HEK293 (cell line): ENCODE results near the gene CC2D2B.

Experiments
- CTCF ChIA-PET: fragments of 350-600 bp; formaldehyde crosslinking; extraction: SDS; loops from one replicate; lab custom pipeline; 2021; ENCODE audit warnings: antibody characterized with exemption; lab: Yijun Ruan, JAX
- POLR2A ChIA-PET: fragments of 300-600 bp; formaldehyde crosslinking; extraction: SDS; loops from one replicate; lab custom pipeline; 2020; ENCODE audit warnings: antibody characterized with exemption, inconsistent platforms; lab: Yijun Ruan, JAX
- H3K27ac ChIP-seq: fragments of 200-500 bp; sonication (Bioruptor generic); 2 replicates; pipeline ENCODE4 v1.5.1; 2014; ENCODE audit warnings: low read depth, low read length, control low read depth, inconsistent platforms; ENCODE audit errors: extremely low read depth
- H3K36me3 ChIP-seq, 2 experiments: fragments of 200-500 bp in 1 of 2; sonication (Bioruptor generic) in 1 of 2; 1 replicate in 1 of 2; 2 replicates in 1 of 2; pipeline ENCODE4 v1.5.1; 2014 to 2017; ENCODE audit warnings: inconsistent platforms in 2 of 2, low read length in 2 of 2; ENCODE audit not compliant: control insufficient read depth in 2 of 2, insufficient read depth in 1 of 2
- H3K4me1 ChIP-seq: fragments of 200-500 bp; sonication (Bioruptor generic); 2 replicates; pipeline ENCODE4 v1.5.1; 2014; ENCODE audit warnings: mild to moderate bottlenecking, low read length, inconsistent platforms; ENCODE audit not compliant: control insufficient read depth, insufficient read depth
- H3K4me3 ChIP-seq: 2 replicates; pipeline ENCODE4 v1.5.1; 2011; ENCODE audit warnings: low read depth, mild to moderate bottlenecking, control low read depth, low read length, moderate library complexity
- H3K9me3 ChIP-seq: fragments of 200-500 bp; sonication (Bioruptor generic); 2 replicates; pipeline ENCODE4 v1.5.1; 2014; ENCODE audit warnings: low read depth, low read length, inconsistent platforms; ENCODE audit not compliant: control insufficient read depth, insufficient read depth
- CTCF ChIP-seq: fragments of 450-650 bp; formaldehyde crosslinking; IDR thresholded peaks from 2 replicates; pipeline ENCODE4 v1.5.1; 2016; ENCODE audit warnings: missing biosample characterization, missing genetic modification characterization
- HOXC10 ChIP-seq: sonication (generic); formaldehyde crosslinking; IDR thresholded peaks from 2 replicates; pipeline ENCODE4 v1.8.1; 2023; ENCODE audit warnings: mild to moderate bottlenecking, missing genetic modification reagents
- WT1 ChIP-seq: fragments of 450-650 bp; formaldehyde crosslinking; IDR thresholded peaks from 2 replicates; pipeline ENCODE4 v1.5.1; 2016; ENCODE audit warnings: missing biosample characterization, missing genetic modification characterization
- ZBTB17 ChIP-seq: fragments of 450-650 bp; formaldehyde crosslinking; IDR thresholded peaks from 2 replicates; pipeline ENCODE4 v1.5.1; 2016; ENCODE audit warnings: missing biosample characterization, missing genetic modification characterization
- ZBTB20 ChIP-seq: fragments of 450-650 bp; formaldehyde crosslinking; IDR thresholded peaks from 2 replicates; pipeline ENCODE4 v1.5.1; 2016; ENCODE audit warnings: missing biosample characterization, missing genetic modification characterization
- ZNF112 ChIP-seq: fragments of 450-650 bp; formaldehyde crosslinking; IDR thresholded peaks from 2 replicates; pipeline ENCODE4 v1.5.0; 2017; ENCODE audit warnings: missing biosample characterization, missing genetic modification characterization
- ZNF132 ChIP-seq: fragments of 450-650 bp; formaldehyde crosslinking; IDR thresholded peaks from 2 replicates; pipeline ENCODE4 v1.5.1; 2017; ENCODE audit warnings: missing biosample characterization, missing genetic modification characterization, borderline replicate concordance
- ZNF2 ChIP-seq: fragments of 450-650 bp; formaldehyde crosslinking; IDR thresholded peaks from 2 replicates; pipeline ENCODE4 v1.5.1; 2016; ENCODE audit warnings: missing biosample characterization, missing genetic modification characterization
- ZNF26 ChIP-seq: fragments of 450-650 bp; formaldehyde crosslinking; IDR thresholded peaks from 2 replicates; pipeline ENCODE4 v1.5.1; 2016; ENCODE audit warnings: missing biosample characterization, missing genetic modification characterization
- ZNF335 ChIP-seq: fragments of 450-650 bp; formaldehyde crosslinking; conservative IDR thresholded peaks from 2 replicates; pipeline ENCODE4 v1.5.1; 2016; ENCODE audit warnings: missing biosample characterization, missing genetic modification characterization
- ZNF354C ChIP-seq: fragments of 450-650 bp; formaldehyde crosslinking; IDR thresholded peaks from 2 replicates; pipeline ENCODE4 v1.5.1; 2016; ENCODE audit warnings: missing biosample characterization, missing genetic modification characterization, low read depth, borderline replicate concordance
- ZNF423 ChIP-seq: fragments of 450-650 bp; formaldehyde crosslinking; IDR thresholded peaks from 2 replicates; pipeline ENCODE4 v1.5.1; 2016; ENCODE audit warnings: missing biosample characterization, missing genetic modification characterization
- ZNF549 ChIP-seq: fragments of 450-650 bp; IDR thresholded peaks from 2 replicates; pipeline ENCODE4 v1.5.1; 2018; ENCODE audit warnings: missing biosample characterization, missing genetic modification characterization, mild to moderate bottlenecking, inconsistent platforms, moderate library complexity
- ZNF624 ChIP-seq: fragments of 450-650 bp; formaldehyde crosslinking; IDR thresholded peaks from 2 replicates; pipeline ENCODE4 v1.5.1; 2017; ENCODE audit warnings: missing biosample characterization, missing genetic modification characterization
- ZNF639 ChIP-seq: fragments of 450-650 bp; formaldehyde crosslinking; IDR thresholded peaks from 2 replicates; pipeline ENCODE4 v1.5.1; 2016; ENCODE audit warnings: missing biosample characterization, missing genetic modification characterization
- ZNF654 ChIP-seq: fragments of 450-650 bp; formaldehyde crosslinking; IDR thresholded peaks from 2 replicates; pipeline ENCODE4 v1.5.1; 2016; ENCODE audit warnings: low read depth, missing biosample characterization, missing genetic modification characterization
- ZNF660 ChIP-seq: fragments of 450-650 bp; IDR thresholded peaks from 2 replicates; pipeline ENCODE4 v1.5.1; 2018; ENCODE audit warnings: missing biosample characterization, mild to moderate bottlenecking, missing genetic modification characterization
- ZNF707 ChIP-seq: fragments of 450-650 bp; formaldehyde crosslinking; IDR thresholded peaks from 2 replicates; pipeline ENCODE4 v1.5.1; 2016; ENCODE audit warnings: missing biosample characterization, missing genetic modification characterization
- ZNF785 ChIP-seq: fragments of 450-650 bp; formaldehyde crosslinking; IDR thresholded peaks from 2 replicates; pipeline ENCODE4 v1.5.1; 2016; ENCODE audit warnings: missing biosample characterization, missing genetic modification characterization
- ZSCAN16 ChIP-seq: fragments of 450-650 bp; formaldehyde crosslinking; IDR thresholded peaks from 2 replicates; pipeline ENCODE4 v1.5.1; 2016; ENCODE audit warnings: missing biosample characterization, missing genetic modification characterization
- TF ChIP-seq, protein P1 (sequence below): fragments of 450-650 bp; formaldehyde crosslinking; IDR thresholded peaks from 2 replicates; pipeline ENCODE4 v1.5.1; 2017; ENCODE audit warnings: missing biosample characterization, missing genetic modification characterization

The CC2D2B gene

DNA sequence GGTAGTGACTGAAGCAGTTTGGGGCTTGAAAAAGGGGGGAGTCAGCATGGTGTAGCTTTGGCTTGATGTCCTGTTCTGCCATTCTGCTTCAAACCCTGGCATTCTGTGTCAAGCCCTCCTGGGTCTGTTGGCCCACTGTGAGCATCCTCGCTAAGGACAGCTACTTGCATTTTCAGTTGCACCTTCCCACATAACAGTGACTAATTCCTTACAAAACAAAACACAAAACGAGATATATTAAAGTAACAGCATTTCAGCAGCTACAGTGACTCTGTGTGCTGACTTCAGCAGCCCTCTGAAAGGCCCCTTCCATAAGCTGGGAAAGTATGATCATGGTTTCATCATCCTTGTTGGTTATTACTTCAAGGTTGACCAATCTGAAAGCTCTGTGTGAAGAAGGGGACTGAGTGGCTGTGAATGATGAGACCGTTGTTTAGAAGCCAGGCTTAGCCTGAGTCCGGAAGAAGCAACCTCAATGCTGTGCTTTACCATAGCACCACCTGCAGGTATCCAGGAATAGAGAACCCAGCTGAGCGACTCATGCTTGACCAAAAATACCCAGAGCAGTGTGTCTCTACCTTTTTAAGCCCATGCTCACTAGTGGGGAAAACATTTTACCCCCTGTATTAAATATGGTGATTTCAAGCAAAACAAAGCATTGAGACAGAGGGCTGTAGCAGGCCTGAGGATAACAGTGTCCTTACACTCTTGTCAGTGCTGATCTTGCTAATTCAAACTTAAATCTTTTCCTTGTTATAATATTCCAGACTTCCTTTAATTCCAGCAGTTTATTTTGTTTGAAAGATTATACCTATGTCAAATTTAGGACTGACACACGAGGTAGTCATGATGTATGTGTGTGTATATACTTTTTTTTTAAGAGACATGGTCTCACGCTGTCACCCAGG lies 42.6 kb upstream of the CC2D2B start:
- no peaks in the 10 kb centered on the region for H3K4me1 ChIP-seq
- TF ChIP-seq ZNF335 (tag by site-specific recombination) (0 out of 2 replicates have a peak, but pooled peaks have one; percentile 24), ZSCAN16 (no peak), ZNF654 (tag by site-specific recombination) (peak; percentile 54), ZBTB17 (tag by site-specific recombination) (0 out of 2 replicates have a peak, but pooled peaks have one; percentile 30), ZNF660 (tag by site-specific recombination) (peak; percentile 62; the same call in 1 of the 2 replicates), CTCF (tag by site-specific recombination) (0 out of 2 replicates have a peak, but pooled peaks have one; percentile 32), HOXC10 (no peak), ZNF132 (tag by site-specific recombination) (no peak), ZNF549 (tag by site-specific recombination) (no peak), ZNF2 (tag by site-specific recombination) (peak; percentile 30; the same call in 1 of the 2 replicates)
- CTCF ChIA-PET, result interaction anchor here (0.6 to 2.4 kb wide), 18 partner anchors 15 to 491 kb away, joined by 3 to 9 read pairs (median 3); partner anchors contain the start of gene TCTN3
- H3K36me3 ChIP-seq, result peaks cover 0 to 8% of the 10 kb centered on the region in 2 experiments; a peak in 1 of 3 replicates
- H3K9me3 ChIP-seq, result no peaks in the 10 kb centered on the region
- H3K27ac ChIP-seq, result no peak overlapping the region
- no peak overlapping the region for H3K4me3 ChIP-seq
- POLR2A ChIA-PET, result no interaction called here

GRCh38 chr10:95865814-95866466 lies 41.8 kb upstream of the CC2D2B start:
- Histone ChIP-seq H3K4me3 (no peak overlapping the region), H3K9me3 (no peaks in the 10 kb centered on the region), H3K4me1 (no peaks in the 10 kb centered on the region), H3K27ac (no peak overlapping the region), H3K36me3 (peaks cover 0 to 12% of the 10 kb centered on the region in 2 experiments; a peak in 1 of 3 replicates)
- TF ChIP-seq ZNF354C (tag by site-specific recombination) (no peak), ZNF785 (tag by site-specific recombination) (no peak), ZBTB20 (tag by site-specific recombination) (no peak), ZNF639 (tag by site-specific recombination) (no peak), ZNF26 (tag by site-specific recombination) (no peak), ZNF624 (tag by site-specific recombination) (no peak), WT1 (tag by site-specific recombination) (no peak), ZNF112 (tag by site-specific recombination) (no peak), ZNF707 (tag by site-specific recombination) (no peak), ZNF423 (no peak)
- TF ChIP-seq, protein P1, sequence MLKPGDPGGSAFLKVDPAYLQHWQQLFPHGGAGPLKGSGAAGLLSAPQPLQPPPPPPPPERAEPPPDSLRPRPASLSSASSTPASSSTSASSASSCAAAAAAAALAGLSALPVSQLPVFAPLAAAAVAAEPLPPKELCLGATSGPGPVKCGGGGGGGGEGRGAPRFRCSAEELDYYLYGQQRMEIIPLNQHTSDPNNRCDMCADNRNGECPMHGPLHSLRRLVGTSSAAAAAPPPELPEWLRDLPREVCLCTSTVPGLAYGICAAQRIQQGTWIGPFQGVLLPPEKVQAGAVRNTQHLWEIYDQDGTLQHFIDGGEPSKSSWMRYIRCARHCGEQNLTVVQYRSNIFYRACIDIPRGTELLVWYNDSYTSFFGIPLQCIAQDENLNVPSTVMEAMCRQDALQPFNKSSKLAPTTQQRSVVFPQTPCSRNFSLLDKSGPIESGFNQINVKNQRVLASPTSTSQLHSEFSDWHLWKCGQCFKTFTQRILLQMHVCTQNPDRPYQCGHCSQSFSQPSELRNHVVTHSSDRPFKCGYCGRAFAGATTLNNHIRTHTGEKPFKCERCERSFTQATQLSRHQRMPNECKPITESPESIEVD (tag by site-specific recombination), result no peak
- CTCF ChIA-PET, result interaction anchor here (0.7 to 2.4 kb wide), 6 partner anchors 9 to 197 kb away, joined by 3 to 9 read pairs (median 4); partner anchors contain the start of gene TCTN3
- POLR2A ChIA-PET, result no interaction called here
